Measurements from ENCODE around the gene MACROD2. TPM values are rescaled to one million over a fixed set of nuclear protein-coding genes. Genes with fewer than 3 reads are reported as not detected.

MACROD2 gene
- total RNA-seq, 1 donor from 2014 or later, result not detected

DNA sequence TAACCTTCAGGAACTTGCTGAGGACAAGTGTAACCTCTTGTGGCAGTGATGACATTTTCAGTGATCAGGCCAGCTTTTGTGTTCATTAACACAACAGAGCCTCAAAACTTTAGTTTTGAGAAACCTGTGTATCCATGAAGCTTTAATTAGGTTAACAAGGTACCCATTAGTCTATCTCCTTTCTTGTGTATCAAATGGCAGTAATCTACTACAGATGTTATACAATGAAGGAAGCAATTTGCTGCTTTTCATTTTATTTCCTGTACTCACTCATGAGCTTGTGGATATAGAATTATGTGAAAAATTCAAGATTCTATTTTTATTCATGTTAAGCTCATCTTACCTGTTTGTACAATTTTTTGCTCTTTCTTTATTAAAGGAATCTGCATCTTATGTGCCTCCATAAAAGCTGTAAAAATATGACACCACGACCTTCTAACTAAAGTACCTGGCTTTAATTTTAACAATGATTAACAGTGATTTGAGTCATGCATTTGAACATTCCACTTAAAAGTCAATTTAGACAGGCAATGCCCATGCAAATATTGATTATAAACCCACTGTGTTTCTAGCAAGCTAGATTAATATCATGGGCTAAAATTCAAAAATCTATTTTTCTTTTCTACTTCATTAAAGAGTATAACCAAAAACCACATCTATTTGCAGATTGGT lies 1680.6 kb downstream of the MACROD2 start:
- intact Hi-C loops (cut with micrococcal nuclease), result no loop called here

DNA sequence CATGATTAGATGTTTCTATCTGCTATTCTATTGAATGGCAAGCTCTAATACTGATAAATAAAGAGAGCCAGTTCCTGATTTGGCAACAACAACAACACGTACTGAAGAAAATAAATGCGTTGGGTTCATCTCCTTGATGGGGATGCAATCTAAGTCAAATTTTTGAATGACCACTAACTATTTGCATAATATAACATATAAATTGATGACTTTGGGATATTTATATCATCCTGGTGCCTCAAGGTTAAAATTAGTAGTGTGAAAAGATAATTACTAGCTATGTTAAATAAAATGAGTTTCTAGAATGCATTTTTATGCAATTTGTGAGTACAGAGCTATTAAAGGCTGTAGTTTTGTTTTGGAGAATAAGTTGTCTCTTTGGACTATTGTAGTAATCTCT lies 1681.5 kb downstream of the MACROD2 start:
- intact Hi-C loops (cut with micrococcal nuclease), result no loop called here

DNA sequence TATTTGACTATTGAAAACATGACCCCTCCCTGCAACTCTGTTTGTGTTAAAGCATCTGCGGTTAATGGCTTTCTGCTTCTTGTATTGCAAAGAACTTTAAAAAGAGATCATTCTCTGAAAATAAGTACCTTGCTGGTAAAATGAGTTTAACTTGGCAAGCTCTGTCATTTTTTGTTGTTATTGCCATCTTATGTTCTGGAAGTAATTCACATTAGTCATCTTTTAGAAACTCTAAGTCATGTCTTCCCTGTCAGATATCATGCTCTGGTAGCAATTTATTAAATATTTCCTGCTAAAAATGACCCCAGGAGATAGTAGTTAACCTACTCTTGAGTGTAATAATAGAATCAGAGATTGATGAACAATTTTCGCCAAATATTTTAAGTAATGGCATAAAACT lies 1687.4 kb downstream of the MACROD2 start:
- intact Hi-C loops (cut with micrococcal nuclease), result no loop called here

DNA sequence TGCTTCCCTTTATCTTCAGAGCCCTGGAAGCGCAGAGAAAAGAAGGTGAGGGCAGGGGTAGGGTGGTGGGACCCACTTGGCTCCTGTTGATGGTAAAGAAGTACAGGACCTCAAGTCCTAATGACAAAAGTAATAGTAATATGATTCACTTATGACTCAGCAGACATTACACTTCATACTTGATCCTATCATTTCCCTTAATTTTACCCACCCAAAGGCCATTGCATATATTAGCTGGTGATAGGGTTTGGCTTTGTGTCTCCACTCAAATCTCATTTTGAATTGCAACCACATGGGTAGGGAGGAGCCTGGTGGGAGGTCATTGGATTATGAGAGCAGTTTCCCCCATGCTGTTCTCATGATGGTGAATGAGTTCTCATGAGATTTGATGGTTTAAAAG lies 1697.3 kb downstream of the MACROD2 start:
- intact Hi-C loops (cut with micrococcal nuclease), result no loop called here

DNA sequence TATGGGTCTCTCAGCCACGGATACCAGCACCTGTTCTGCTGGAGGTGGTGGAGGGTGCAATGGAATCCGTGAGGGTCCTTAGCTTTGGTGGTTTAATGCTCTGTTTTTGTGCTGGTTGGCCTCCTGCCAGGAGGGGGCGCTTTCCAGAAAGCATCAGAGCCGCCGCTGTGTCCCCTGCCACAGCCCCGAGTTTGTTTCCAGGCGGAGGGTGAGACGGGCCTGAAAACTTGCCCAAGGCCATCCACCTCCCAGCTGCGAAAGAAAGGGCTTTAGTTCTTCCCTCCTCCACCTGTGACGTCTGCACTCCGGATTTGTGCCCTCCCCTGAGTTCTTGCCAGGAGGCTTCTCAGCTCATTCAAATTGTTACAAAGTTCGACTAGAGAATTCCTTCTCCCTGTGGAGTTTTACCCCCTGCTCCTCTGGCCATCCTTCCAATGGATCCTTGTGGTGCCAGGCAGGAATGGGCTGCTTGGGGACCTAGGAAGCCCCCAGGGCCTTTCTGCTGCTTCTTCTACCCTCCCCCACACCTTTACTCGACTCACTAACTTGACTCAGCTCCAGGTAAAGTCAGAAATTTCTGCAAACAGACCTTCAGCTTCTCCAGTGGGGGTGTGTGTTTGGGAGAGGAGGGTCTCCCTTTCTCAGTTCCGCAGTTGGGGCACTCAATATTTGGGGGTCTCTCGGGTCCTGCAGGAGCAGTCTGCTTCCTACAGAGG lies 1704.3 kb downstream of the MACROD2 start:
- intact Hi-C loops (cut with micrococcal nuclease), result no loop called here

DNA sequence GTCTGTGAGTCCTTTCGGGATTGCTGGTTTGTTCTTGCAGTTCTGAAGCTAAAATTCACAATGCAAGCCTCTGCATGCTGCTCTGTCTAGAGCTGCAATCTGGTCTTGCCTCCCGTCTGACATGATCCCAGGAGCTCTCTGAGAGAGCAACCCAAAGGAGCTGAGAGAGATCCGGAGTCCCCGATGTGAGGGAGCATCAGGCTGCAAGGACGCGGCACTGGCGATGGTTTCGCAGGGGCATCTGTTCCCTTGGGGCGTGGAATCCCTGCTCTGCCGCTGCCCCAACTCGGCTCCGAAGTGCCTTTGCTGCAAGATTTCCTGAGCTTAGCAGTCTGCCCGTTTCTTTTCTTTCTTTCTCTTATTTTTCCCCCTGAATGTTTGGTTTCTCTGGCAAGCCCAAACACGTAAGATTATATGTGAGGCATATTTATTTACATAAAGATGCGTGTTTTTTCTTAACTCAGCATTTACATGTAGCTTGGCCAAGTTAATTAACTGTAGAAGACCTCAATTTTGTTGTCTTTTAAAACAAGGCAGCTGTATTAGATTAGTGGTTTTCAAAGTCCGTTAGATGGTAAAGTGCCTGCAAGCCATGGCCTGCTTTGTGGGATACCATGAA lies 1704.9 kb downstream of the MACROD2 start:
- intact Hi-C loops (cut with micrococcal nuclease), result no loop called here

DNA sequence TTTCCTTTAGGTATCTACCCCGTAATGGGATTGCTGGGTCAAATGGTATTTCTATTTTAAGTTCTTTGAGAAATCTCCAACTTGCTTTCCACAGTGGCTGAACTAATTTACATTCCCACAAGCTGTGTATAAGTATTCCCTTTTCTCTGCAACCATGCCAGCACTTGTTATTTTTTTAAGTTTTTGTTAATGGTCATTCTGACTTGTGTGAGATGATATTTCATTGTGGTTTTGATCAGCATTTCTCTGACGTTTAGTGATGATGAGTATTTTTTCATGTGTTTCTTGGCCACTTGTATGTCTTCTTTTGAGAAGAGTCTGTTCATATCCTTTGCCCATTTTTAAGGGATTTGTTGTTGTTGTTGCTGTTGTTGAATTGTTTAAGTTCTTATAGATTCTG lies 1706.8 kb downstream of the MACROD2 start:
- intact Hi-C loops (cut with micrococcal nuclease), result no loop called here

DNA sequence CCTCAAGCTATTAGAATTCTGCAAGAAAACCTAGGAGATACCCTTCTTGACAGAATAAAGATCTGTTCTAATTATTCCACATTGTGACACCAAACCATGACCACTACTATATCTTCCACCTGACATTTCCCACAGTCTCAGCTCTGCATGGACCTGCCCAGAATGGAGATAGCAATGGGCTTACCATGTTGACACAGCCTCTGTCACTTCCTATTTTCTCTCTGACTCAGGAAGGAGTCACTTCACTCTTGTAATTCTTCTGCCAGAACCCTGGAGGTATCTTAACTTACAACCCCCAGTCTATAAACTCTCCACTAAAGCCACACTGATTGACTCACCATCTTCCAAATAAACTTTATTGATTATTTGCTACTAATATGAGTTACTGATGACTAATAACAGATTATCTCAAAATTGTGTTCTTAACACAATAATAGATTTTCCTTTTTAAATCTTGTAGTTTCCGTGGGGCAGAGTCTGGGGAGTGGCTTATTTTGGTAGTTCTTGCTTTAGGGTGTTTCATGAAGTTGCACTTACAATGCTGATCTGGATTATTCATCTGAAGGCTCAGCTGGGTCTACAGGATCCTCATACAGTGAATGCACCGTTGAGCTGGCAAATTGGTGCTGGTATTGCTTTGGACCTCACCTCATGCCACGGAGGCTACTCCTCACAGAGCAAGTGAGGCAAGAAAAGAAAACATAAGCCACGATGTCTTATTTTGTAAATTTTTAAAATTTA lies 1708.0 kb downstream of the MACROD2 start:
- intact Hi-C loops (cut with micrococcal nuclease), result no loop called here

DNA sequence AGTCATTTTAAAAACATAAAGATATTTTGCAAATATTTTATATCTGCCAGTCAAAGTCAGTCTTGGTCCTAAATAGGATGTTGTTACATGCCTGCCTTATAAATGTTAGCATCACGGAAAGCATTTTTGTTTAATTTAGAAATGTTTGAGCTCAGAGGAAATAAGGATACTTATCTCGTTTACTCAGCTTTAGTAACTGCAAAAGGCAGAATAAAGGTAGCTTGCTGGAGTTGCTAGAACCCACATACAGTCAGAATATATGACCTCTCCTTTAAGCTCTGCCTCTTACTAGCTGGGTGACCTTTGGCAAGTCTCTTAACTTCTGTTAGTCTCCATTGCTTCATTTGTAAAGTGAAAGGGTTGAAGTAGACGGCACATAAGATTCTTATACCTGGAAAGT lies 1710.7 kb downstream of the MACROD2 start:
- intact Hi-C loops (cut with micrococcal nuclease), result no loop called here

DNA sequence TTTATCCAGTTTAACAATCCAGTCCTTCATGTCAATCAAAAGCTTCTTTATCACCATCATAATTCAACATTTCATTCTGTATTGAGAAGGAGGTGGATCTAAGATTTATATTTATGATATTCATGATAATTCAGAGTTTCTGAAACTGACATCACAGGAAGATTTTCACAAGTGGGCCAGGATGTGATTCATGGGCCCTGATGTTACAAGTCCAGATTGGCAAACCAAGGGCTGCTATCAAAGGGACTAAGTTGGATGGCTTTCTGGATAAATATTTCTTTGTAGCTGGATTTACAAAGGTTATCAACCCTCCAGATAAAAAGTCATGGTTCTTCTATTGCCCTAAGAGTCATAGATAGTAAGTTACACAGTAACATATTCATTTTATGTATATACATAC lies 1711.4 kb downstream of the MACROD2 start:
- intact Hi-C loops (cut with micrococcal nuclease), result no loop called here

DNA sequence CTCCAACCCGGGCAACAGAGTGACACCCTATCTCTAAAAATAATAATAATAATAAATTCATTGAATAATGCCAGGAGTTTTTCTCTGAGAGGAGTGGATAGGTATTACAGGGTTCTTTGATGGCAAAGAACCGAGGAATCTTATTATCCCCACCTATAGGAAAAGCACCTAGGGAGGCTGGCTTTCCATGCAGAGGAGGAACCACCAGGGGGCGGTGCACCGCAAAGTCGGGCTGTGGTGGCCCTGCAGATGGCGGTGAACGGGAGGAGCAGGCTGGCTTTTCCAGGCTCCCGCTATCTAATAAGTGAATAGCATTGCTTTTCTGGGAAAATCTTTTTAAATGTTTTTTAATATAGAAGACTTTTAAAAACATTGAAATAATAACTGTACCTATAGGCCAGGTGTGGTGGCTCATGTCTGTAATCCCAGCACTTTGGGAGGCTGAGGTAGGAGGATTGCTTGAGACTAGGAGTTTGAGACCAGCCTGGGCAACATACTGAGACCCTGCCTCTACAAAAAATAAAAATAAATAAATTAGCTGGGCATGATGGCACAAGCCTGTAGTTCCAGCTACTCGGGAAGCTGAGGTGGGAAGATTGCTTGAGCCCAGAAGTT lies 1713.8 kb downstream of the MACROD2 start:
- intact Hi-C loops (cut with micrococcal nuclease), result loop anchor here (1.0 kb wide), 1 partner anchor 767 kb away; no protein-coding TSS in a partner anchor

DNA sequence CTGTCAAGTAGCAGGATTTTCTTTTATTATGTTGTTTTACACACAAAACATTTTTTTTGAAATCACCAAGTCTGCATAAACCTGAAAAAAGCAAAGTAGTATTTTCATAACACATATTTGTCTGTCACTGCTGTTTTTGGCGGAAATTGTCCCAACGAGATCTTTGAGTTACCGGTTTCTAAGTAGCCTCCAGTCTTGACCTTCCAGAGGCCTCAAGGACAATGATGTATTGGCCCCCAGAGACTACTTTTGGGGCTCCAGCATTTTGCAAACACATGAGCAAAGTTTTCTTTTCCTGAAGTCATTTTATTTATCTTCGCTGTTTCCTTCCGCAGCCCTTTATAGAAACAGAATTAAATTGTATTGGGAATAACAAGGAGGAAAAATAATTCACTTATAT lies 1715.3 kb downstream of the MACROD2 start:
- intact Hi-C loops (cut with micrococcal nuclease), result no loop called here

DNA sequence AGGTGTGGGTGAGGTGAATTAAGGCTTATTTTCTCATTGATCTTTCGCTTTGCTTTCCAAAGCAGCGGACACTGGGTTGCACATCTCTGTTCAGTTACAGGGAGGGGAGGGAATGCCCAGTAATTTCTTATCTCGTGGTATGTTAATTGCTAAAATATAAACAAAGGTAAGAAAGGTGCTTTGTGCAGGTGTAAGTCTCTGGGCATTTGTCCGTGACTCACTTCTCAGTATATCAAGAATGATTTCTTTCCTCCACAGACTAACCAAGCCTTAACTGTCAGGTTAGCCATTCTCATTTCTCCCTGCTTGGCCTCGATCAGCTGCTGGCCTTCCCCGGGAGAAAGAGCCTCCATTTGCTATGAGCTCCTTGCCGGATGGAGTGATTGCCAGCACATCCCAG lies 1715.9 kb downstream of the MACROD2 start:
- intact Hi-C loops (cut with micrococcal nuclease), result no loop called here

DNA sequence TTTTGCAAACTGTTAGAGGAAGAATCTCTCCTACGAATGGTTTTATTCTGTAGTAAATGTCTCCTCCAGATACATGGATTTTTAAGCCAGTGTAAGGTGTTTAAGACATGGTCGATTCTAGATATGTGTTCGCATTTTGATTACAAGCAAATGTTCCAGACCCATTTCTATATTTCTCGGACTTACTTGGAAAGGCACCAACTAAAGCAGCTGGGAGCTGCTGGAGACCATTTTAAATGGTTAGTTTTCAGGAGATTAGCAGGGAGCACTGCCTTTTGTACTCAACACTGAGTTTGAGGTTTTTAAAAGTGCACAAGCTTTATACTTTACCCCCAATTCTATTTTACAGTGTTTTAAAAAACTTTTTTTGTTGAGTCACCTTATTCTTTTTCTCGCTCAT lies 1720.9 kb downstream of the MACROD2 start:
- intact Hi-C loops (cut with micrococcal nuclease), result no loop called here

DNA sequence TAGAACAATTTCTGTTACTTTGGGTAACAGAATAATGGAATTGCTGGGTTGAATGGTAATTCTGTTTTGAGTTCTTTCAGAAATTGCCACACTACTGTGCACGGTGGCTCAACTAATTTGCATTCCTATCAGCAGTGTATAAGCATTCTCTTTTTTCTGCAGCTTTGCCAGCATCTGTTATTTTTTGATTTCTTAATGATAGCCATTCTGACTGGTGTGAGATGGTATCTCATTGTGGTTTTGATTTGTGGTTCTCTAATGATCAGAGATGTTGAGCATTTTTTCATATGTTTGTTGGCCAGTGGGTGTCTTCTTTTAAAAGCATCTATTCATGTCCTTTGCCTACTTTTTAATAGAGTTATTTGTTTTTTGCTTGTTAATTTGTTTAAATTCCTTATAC lies 1731.1 kb downstream of the MACROD2 start:
- intact Hi-C loops (cut with micrococcal nuclease), result no loop called here

DNA sequence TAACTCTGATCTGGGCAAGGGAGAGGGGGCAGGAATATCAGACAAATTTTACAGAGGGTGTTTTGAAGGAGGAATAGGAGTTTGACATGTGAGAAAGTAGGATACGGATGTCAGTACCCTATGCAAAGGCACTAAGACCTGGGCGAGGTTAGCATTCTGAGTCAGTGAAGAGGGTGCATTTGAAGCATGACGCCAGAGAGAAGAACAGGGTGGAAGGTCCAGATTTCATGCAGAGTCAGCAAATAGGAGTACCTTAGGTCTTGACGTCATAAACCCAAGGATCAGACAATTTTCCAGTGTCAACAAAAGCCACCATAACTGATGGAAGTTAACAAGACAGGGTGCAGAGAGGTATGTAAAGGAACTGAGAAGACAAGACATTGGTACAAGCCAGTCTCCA lies 1738.7 kb downstream of the MACROD2 start:
- intact Hi-C loops (cut with micrococcal nuclease), result no loop called here

DNA sequence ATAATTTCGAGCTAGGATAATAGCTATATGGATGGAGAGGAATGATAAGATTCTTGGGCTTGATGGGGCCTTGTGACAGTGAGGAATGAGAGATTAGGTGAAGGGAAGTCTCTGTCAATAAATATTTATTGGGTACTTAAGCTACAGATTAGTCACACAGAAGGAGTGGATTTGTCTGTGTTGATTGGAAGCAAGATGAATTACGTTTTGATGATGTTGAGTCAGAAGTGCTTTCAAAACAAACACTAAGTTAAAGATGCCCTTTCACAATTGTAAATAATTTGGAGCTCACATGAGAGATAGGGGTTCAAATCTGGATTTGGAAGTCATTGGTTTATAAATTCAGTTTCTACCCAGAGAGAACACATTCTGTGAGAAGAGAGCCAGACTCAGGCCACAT lies 1743.7 kb downstream of the MACROD2 start:
- intact Hi-C loops (cut with micrococcal nuclease), result no loop called here

DNA sequence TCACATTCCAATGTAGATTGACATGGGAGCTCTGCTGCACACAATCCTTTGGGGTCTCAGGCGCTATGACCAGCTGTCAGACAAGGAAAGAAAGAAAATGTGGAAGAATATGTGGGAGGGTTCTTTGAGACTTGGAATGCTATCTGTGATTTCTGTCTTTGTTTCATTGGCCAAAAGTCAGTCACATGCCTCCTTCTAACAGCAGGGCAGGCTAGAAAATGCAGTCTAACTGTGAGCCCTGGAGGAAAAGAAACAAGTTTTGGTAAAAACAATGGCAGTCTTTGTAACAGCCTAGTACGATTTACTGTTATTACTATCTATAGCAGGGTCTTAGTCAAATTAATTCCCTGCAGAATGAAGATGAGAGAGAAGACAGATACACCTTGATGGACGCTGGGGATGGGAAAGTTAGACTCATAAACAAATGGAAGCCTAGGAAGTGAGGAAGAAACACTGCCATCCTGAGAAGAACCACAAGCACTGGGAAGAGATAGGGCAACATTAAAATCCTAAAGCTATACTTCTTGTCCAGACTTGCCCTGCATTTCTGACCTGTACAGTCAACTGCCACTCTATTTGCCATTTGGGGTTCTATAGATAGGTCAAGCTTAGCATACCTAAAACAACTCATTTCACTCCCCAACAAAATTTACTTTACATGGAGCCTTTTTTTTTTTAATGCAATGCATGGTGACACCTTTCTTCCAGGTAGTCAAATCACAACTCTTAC lies 1744.9 kb downstream of the MACROD2 start:
- intact Hi-C loops (cut with micrococcal nuclease), result no loop called here

DNA sequence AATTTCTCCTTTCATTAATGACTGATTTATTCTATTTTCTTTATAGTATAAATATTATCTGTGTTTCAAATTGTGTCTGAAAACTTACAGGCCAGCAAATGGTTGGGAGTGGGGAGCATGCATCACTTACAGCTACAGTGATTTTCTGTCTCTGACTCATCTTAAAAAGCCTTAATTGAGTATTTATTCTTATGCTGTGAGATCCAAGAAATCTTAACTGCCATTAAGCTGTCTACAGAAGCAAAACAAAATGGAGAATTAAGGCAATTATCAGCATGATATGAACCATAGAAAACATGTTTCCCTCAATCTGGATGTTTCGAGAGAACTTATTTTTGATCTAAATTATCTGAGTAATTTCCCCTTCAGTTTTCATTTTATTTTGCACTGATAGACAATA lies 1746.8 kb downstream of the MACROD2 start:
- intact Hi-C loops (cut with micrococcal nuclease), result no loop called here

DNA sequence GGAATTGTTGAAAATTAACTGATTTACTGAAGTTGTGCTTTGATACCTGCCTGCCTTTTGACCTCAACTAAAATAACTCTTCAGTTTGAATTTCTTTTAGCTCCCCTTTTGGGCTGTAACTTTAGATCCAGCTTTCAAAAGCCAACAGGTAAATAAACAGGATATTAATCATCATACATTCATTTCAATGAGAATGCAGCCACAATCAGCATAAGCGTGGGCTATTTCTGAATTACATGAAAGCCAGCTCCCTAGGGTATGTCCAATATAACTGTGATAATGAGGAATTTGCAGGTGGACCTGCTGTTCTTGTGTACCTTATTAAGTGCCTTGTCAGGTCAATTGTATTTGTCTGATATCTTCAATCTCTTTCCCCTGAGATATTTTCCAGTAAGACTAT lies 1747.3 kb downstream of the MACROD2 start:
- intact Hi-C loops (cut with micrococcal nuclease), result no loop called here

Measured in T-helper 1 cell treated with Interleukin-12 subunit alpha and Interleukin-12 subunit beta and Interleukin-4 antibody, amounts not matched to agents 30 ng/mL and 1 ng/mL, for 36 hours (primary cell).